IMR-90 (cell line): ENCODE measurements around the gene PALM2AKAP2. TPM values are rescaled to one million over a fixed set of nuclear protein-coding genes. Genes with fewer than 3 reads are reported as not detected.

Experiments
- ATAC-seq: fragments of 200-7000 bp; cut with Tn5 transposase; 2 replicates; pipeline ENCODE4 v1.9.1; 2020; ENCODE audit warnings: low read depth, mild to moderate bottlenecking, moderate library complexity
- BruUV-seq: library from RNA; stranded (reverse); fragments of 400-500 nt; replicated peaks from 2 replicates; lab custom pipeline; 2021; lab: Mats Ljungman, UMichigan
- CTCF ChIA-PET: fragments of 300-600 bp; formaldehyde crosslinking; extraction: SDS; loops from one replicate; lab custom pipeline; 2021; ENCODE audit warnings: antibody characterized with exemption; lab: Yijun Ruan, JAX
- POLR2A ChIA-PET: fragments of 300-600 bp; sonication (Branson Sonifier 250); formaldehyde crosslinking; loops from one replicate; lab custom pipeline; 2022; ENCODE audit warnings: antibody characterized with exemption; ENCODE audit not compliant: unreplicated experiment; lab: Charles Lee
- DNase-seq: peaks from one replicate; pipeline ENCODE4 v3.0.0; 2013
- H2AFZ ChIP-seq: replicated peaks from 2 replicates; pipeline ENCODE3; 2013; ENCODE audit warnings: low read length, mild to moderate bottlenecking; ENCODE audit not compliant: poor library complexity
- H2AK5ac ChIP-seq: 2 replicates; pipeline ENCODE4 v1.6.1; 2013; ENCODE audit warnings: low read depth, low read length, inconsistent platforms
- H2AK9ac ChIP-seq: replicated peaks from 2 replicates; pipeline ENCODE3; 2013; ENCODE audit warnings: mild to moderate bottlenecking, low read depth, low read length, moderate library complexity; ENCODE audit not compliant: poor library complexity
- H2BK120ac ChIP-seq: 2 replicates; pipeline ENCODE4 v1.6.1; 2013; ENCODE audit warnings: low read depth, low read length, inconsistent platforms
- H2BK15ac ChIP-seq: 3 replicates; pipeline ENCODE4 v1.6.1; 2013; ENCODE audit warnings: low read depth, low read length, inconsistent platforms
- H2BK20ac ChIP-seq: 2 replicates; pipeline ENCODE4 v1.6.1; 2013; ENCODE audit warnings: low read depth, mild to moderate bottlenecking, inconsistent platforms, low read length, moderate library complexity
- H2BK5ac ChIP-seq: 2 replicates; pipeline ENCODE4 v1.6.1; 2013; ENCODE audit warnings: mild to moderate bottlenecking, low read depth, low read length, inconsistent platforms; ENCODE audit not compliant: poor library complexity, severe bottlenecking
- H3K14ac ChIP-seq: replicated peaks from 2 replicates; pipeline ENCODE4 v1.6.1; 2013; ENCODE audit warnings: low read depth, low read length, inconsistent platforms
- H3K18ac ChIP-seq: 2 replicates; pipeline ENCODE4 v1.6.1; 2013; ENCODE audit warnings: low read depth, low read length, control low read depth
- H3K23ac ChIP-seq: 2 replicates; pipeline ENCODE4 v1.6.1; 2013; ENCODE audit warnings: low read depth, low read length, inconsistent platforms
- H3K27ac ChIP-seq: 2 replicates; pipeline ENCODE4 v1.5.1; 2013; ENCODE audit warnings: mild to moderate bottlenecking, control low read depth, low read length; ENCODE audit not compliant: insufficient read depth
- H3K27me3 ChIP-seq: 2 replicates; pipeline ENCODE4 v1.6.1; 2013; ENCODE audit warnings: low read length; ENCODE audit not compliant: control insufficient read depth, insufficient read depth
- H3K36me3 ChIP-seq: 2 replicates; pipeline ENCODE4 v1.6.1; 2013; ENCODE audit warnings: low read length, mixed read lengths; ENCODE audit not compliant: control insufficient read depth, insufficient read depth
- H3K4ac ChIP-seq: 2 replicates; pipeline ENCODE4 v1.6.1; 2013; ENCODE audit warnings: low read depth, low read length, inconsistent platforms
- H3K4me1 ChIP-seq: 2 replicates; pipeline ENCODE4 v1.6.1; 2013; ENCODE audit warnings: low read length, mixed read lengths; ENCODE audit not compliant: control insufficient read depth, insufficient read depth
- H3K4me2 ChIP-seq: 2 replicates; pipeline ENCODE4 v1.6.1; 2013; ENCODE audit warnings: low read depth, mild to moderate bottlenecking, control low read depth, low read length, moderate library complexity
- H3K4me3 ChIP-seq: 2 replicates; pipeline ENCODE4 v1.5.1; 2013; ENCODE audit warnings: low read depth, mild to moderate bottlenecking, control low read depth, low read length, moderate library complexity; ENCODE audit not compliant: insufficient read depth
- H3K56ac ChIP-seq: 2 replicates; pipeline ENCODE4 v1.6.1; 2013; ENCODE audit warnings: low read length, inconsistent platforms; ENCODE audit not compliant: insufficient read depth; ENCODE audit errors: extremely low read depth
- H3K79me1 ChIP-seq, 2 experiments: 2 replicates each; pipeline ENCODE4 v1.6.1; 2013; ENCODE audit warnings: low read length in 2 of 2, inconsistent platforms in 1 of 2, low read depth in 1 of 2
- H3K9ac ChIP-seq: 2 replicates; pipeline ENCODE4 v1.6.1; 2013; ENCODE audit warnings: low read depth, low read length, control low read depth
- H3K9me1 ChIP-seq: 2 replicates; pipeline ENCODE4 v1.6.1; 2013; ENCODE audit warnings: low read length, inconsistent platforms; ENCODE audit not compliant: insufficient read depth
- H3K9me3 ChIP-seq: 2 replicates; pipeline ENCODE4 v1.6.1; 2013; ENCODE audit warnings: low read length; ENCODE audit not compliant: control insufficient read depth, insufficient read depth
- H4K20me1 ChIP-seq: 2 replicates; pipeline ENCODE4 v1.6.1; 2013; ENCODE audit warnings: low read length, inconsistent platforms; ENCODE audit not compliant: insufficient read depth
- H4K5ac ChIP-seq: 2 replicates; pipeline ENCODE4 v1.6.1; 2013; ENCODE audit warnings: mild to moderate bottlenecking, low read depth, low read length, control low read depth
- H4K8ac ChIP-seq, 2 experiments: 2 replicates each; pipeline ENCODE4 v1.6.1; 2013; ENCODE audit warnings: low read depth in 2 of 2, low read length in 2 of 2, control low read depth in 1 of 2, inconsistent platforms in 1 of 2
- H4K91ac ChIP-seq: 2 replicates; pipeline ENCODE4 v1.6.1; 2013; ENCODE audit warnings: low read depth, low read length, inconsistent platforms; ENCODE audit not compliant: insufficient read depth
- MXI1 ChIP-seq: IDR thresholded peaks from 2 replicates; pipeline ENCODE4 v1.6.1; 2012; ENCODE audit warnings: low read depth, mild to moderate bottlenecking, low read length, moderate library complexity, borderline replicate concordance
- NFE2L2 ChIP-seq: fragments of 150-350 bp; IDR thresholded peaks from 2 replicates; pipeline ENCODE4 v1.6.1; 2016; ENCODE audit warnings: low read depth, mild to moderate bottlenecking, low read length
- RCOR1 ChIP-seq: IDR thresholded peaks from 2 replicates; pipeline ENCODE4 v1.6.1; 2012; ENCODE audit warnings: mild to moderate bottlenecking, low read length, improper control_type of control experiment; ENCODE audit not compliant: insufficient replicate concordance
- WGBS, 2 experiments: methylation state at CpG; one replicate each; pipeline versions ENCODE4 v1.1.5 to v1.1.7; 2013; ENCODE audit warnings: missing lambda C conversion rate in 2 of 2; ENCODE audit not compliant: insufficient read length in 1 of 2; ENCODE audit errors: extremely low coverage in 2 of 2; 5-methylcytosine and 5-hydroxymethylcytosine counted together
- dilution Hi-C: fragments of 300-500 bp; cut with HindIII; formaldehyde crosslinking; loops from one replicate; pipeline ENCODE4 v1.14.3; 2018; ENCODE audit warnings: low sequenced_read_pairs; ENCODE audit not compliant: unreplicated experiment
- in situ Hi-C: fragments of 300-500 bp; cut with MboI; formaldehyde crosslinking; loops from 3 replicates; pipeline ENCODE4 v1.14.3; 2019; ENCODE audit warnings: low sequenced_read_pairs, inconsistent platforms, mixed read lengths
- intact Hi-C: fragments of 100-400 bp; cut with micrococcal nuclease; formaldehyde crosslinking; loops from 2 replicates; pipeline ENCODE4 v1.10.0; 2022
- polyA plus RNA-seq, 3 experiments: library from polyadenylated mRNA; depleted of rRNA; stranded (reverse); fragments of >200 nt; gene quantifications; 2 replicates each; pipeline ENCODE4 v1.2.3, GENCODE V29; 2012; ENCODE audit warnings: low replicate concordance in 1 of 3
- total RNA-seq: library from RNA; depleted of rRNA; stranded (reverse); fragments of >200 nt; gene quantifications from 2 replicates; pipeline ENCODE4 v1.2.3, GENCODE V29; 2012
- TF ChIP-seq, protein P1 (sequence below): fragments of 150-350 bp; IDR thresholded peaks from 2 replicates; pipeline ENCODE4 v1.6.1; 2016; ENCODE audit warnings: low read depth, mild to moderate bottlenecking, low read length, moderate library complexity, borderline replicate concordance

Gene PALM2AKAP2
- total and polyA plus RNA-seq, 2 of the 4 experiments (the other 2 are of a cell fraction), result 3.2 to 14.2 TPM

DNA sequence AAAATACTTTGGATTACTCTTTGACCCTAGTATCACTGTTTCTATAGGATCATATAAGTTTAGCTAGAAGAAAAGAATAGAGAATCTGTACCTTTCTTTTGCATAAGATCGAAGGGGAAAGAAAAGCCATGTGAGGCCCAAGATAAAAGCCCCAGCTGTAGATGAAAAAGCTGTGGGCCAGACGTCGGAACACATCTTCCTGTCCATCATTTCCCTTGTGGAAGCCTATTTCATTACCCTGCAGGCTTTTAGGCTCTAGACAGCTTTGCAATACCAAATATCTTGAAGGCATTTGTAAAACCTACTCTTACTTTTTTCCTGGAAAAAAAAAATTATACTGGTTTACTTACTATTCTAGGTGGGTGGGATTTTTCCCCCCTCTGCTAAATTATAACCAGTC, 10.0 kb downstream of the PALM2AKAP2 start:
- no peak for DNase-seq
- Histone ChIP-seq H3K4me1 (peaks cover 21% of the 10 kb centered on the region), H3K27me3 (no peaks in the 10 kb centered on the region), H2AK9ac (no peak overlapping the region), H3K4me2 (no peak overlapping the region), H2BK20ac (no peak overlapping the region), H2BK5ac (no peak overlapping the region), H4K5ac (no peak overlapping the region), H3K4me3 (no peak overlapping the region), H3K18ac (no peak overlapping the region), H3K9me3 (no peaks in the 10 kb centered on the region), H3K56ac (no peak overlapping the region), H4K91ac (no peak overlapping the region), H3K9ac (no peak overlapping the region), H2BK15ac (no peak overlapping the region), H2BK120ac (no peak overlapping the region), H3K36me3 (no peaks in the 10 kb centered on the region), H3K23ac (no peak overlapping the region), H3K14ac (no peak overlapping the region), H3K4ac (no peak overlapping the region; the same call in 1 of the 2 replicates), H4K20me1 (peaks cover 10% of the 10 kb centered on the region; the same call in 1 of the 2 replicates), H4K8ac (no peak overlapping the region), H3K79me1 (peaks cover 30 to 77% of the 10 kb centered on the region in 2 experiments; a peak in 3 of 4 replicates), H2AK5ac (no peak overlapping the region), H3K9me1 (peaks cover 26% of the 10 kb centered on the region), H2AFZ (no peak overlapping the region), H3K27ac (no peak overlapping the region)
- no TSS peak for BruUV-seq
- no CpG with 5 or more reads among the region's 3 CpGs for whole genome bisulfite sequencing, 2 experiments
- TF ChIP-seq, protein P1, sequence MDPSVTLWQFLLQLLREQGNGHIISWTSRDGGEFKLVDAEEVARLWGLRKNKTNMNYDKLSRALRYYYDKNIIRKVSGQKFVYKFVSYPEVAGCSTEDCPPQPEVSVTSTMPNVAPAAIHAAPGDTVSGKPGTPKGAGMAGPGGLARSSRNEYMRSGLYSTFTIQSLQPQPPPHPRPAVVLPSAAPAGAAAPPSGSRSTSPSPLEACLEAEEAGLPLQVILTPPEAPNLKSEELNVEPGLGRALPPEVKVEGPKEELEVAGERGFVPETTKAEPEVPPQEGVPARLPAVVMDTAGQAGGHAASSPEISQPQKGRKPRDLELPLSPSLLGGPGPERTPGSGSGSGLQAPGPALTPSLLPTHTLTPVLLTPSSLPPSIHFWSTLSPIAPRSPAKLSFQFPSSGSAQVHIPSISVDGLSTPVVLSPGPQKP, result no peak
- TF ChIP-seq RCOR1, result no peak
- TF ChIP-seq MXI1, result no peak
- TF ChIP-seq NFE2L2, result no peak
- dilution Hi-C loops, result no loop called here
- intact Hi-C loops, result no loop called here
- ChIA-PET CTCF (no interaction called here), POLR2A (no interaction called here)
- no peak for ATAC-seq
- in situ Hi-C loops, result no loop called here
